Trophoblast cell (in vitro differentiated cells and primary cell): ENCODE results near the gene SLC16A14.

Experiments
- DNase-seq, 2 donors: peaks; one replicate each; pipeline ENCODE4 v3.0.0-alpha.2; 2016
- H2AFZ ChIP-seq: 2 replicates; pipeline ENCODE4 v1.6.1; 2013; ENCODE audit warnings: low read length, moderate library complexity, mild to moderate bottlenecking; ENCODE audit not compliant: insufficient read depth, poor library complexity
- H2AK5ac ChIP-seq: 2 replicates; pipeline ENCODE4 v1.6.1; 2013; ENCODE audit warnings: mild to moderate bottlenecking, low read length
- H2BK120ac ChIP-seq: 2 replicates; pipeline ENCODE4 v1.6.1; 2013; ENCODE audit warnings: low read length, mild to moderate bottlenecking, moderate library complexity; ENCODE audit not compliant: insufficient read depth, poor library complexity
- H2BK12ac ChIP-seq: 2 replicates; pipeline ENCODE4 v1.6.1; 2013; ENCODE audit warnings: mild to moderate bottlenecking, low read length, moderate library complexity
- H2BK5ac ChIP-seq: 2 replicates; pipeline ENCODE4 v1.6.1; 2013; ENCODE audit warnings: low read length, low read depth, moderate library complexity, mild to moderate bottlenecking; ENCODE audit not compliant: poor library complexity
- H3K14ac ChIP-seq: 2 replicates; pipeline ENCODE4 v1.6.1; 2013; ENCODE audit warnings: mild to moderate bottlenecking, low read length
- H3K18ac ChIP-seq: 2 replicates; pipeline ENCODE4 v1.6.1; 2013; ENCODE audit warnings: mild to moderate bottlenecking, low read length
- H3K23ac ChIP-seq: 2 replicates; pipeline ENCODE4 v1.6.1; 2013; ENCODE audit warnings: low read length
- H3K27ac ChIP-seq: 2 replicates; pipeline ENCODE4 v1.5.1; 2013; ENCODE audit warnings: low read depth, mild to moderate bottlenecking, inconsistent platforms, low read length, moderate library complexity
- H3K27me3 ChIP-seq: 2 replicates; pipeline ENCODE4 v1.6.1; 2013; ENCODE audit warnings: inconsistent platforms, mild to moderate bottlenecking, low read length, moderate library complexity; ENCODE audit not compliant: insufficient read depth
- H3K36me3 ChIP-seq, 2 experiments: 1 replicate in 1 of 2; 2 replicates in 1 of 2; pipeline ENCODE4 v1.6.1; 2013; ENCODE audit warnings: low read length in 2 of 2, mild to moderate bottlenecking in 2 of 2, moderate library complexity in 1 of 2; ENCODE audit not compliant: insufficient read depth in 2 of 2, control insufficient read depth in 1 of 2
- H3K4ac ChIP-seq: 2 replicates; pipeline ENCODE4 v1.6.1; 2013; ENCODE audit warnings: low read depth, mild to moderate bottlenecking, low read length, moderate library complexity
- H3K4me1 ChIP-seq, 2 experiments: 1 replicate in 1 of 2; 2 replicates in 1 of 2; pipeline ENCODE4 v1.6.1; 2013; ENCODE audit warnings: low read length in 2 of 2, mild to moderate bottlenecking in 2 of 2, moderate library complexity in 1 of 2; ENCODE audit not compliant: insufficient read depth in 2 of 2, control insufficient read depth in 1 of 2
- H3K4me2 ChIP-seq: 2 replicates; pipeline ENCODE4 v1.6.1; 2013; ENCODE audit warnings: inconsistent platforms, mild to moderate bottlenecking, low read length, moderate library complexity
- H3K4me3 ChIP-seq: 2 replicates; pipeline ENCODE4 v1.5.1; 2013; ENCODE audit warnings: mild to moderate bottlenecking, low read depth, low read length, inconsistent platforms
- H3K79me1 ChIP-seq: one replicate; pipeline ENCODE4 v1.6.1; 2013; ENCODE audit warnings: low read length
- H3K79me2 ChIP-seq: 2 replicates; pipeline ENCODE4 v1.6.1; 2013; ENCODE audit warnings: low read length, mild to moderate bottlenecking; ENCODE audit not compliant: control insufficient read depth, insufficient read depth, poor library complexity
- H3K9ac ChIP-seq: 2 replicates; pipeline ENCODE4 v1.6.1; 2013; ENCODE audit warnings: mild to moderate bottlenecking, low read length
- H3K9me3 ChIP-seq: 2 replicates; pipeline ENCODE4 v1.6.1; 2013; ENCODE audit warnings: low read depth, mild to moderate bottlenecking, control low read depth, inconsistent platforms, low read length; ENCODE audit not compliant: insufficient read depth
- H4K12ac ChIP-seq: 2 replicates; pipeline ENCODE4 v1.6.1; 2013; ENCODE audit warnings: low read depth, mild to moderate bottlenecking, low read length, moderate library complexity
- H4K8ac ChIP-seq: 2 replicates; pipeline ENCODE4 v1.6.1; 2013; ENCODE audit warnings: low read depth, mild to moderate bottlenecking, low read length, moderate library complexity
- H4K91ac ChIP-seq: one replicate; pipeline ENCODE4 v1.6.1; 2013; ENCODE audit warnings: low read depth, mild to moderate bottlenecking, low read length, moderate library complexity
- WGBS: extraction: QIAGEN DNeasy Blood & Tissue Kit; methylation state at CpG from one replicate; pipeline ENCODE4 v1.1.7; 2013; ENCODE audit warnings: missing lambda C conversion rate; ENCODE audit not compliant: insufficient read length, insufficient coverage; ENCODE audit errors: extremely low coverage; 5-methylcytosine and 5-hydroxymethylcytosine counted together

The SLC16A14 gene

GRCh38 chr2:230076819-230077218 lies 8.1 kb upstream of the SLC16A14 start:
- no peak overlapping the region for H3K4me3 ChIP-seq
- no peak overlapping the region for H4K91ac ChIP-seq
- no peaks in the 10 kb centered on the region for H3K27me3 ChIP-seq
- H4K8ac ChIP-seq, result no peak overlapping the region
- H3K23ac ChIP-seq, result no peak overlapping the region
- H3K9me3 ChIP-seq, result no peaks in the 10 kb centered on the region
- no peak overlapping the region for H3K4ac ChIP-seq
- DNase-seq, result no peak
- no peak overlapping the region for H2AK5ac ChIP-seq
- no CpG with 5 or more reads among the region's 2 CpGs for WGBS
- H3K18ac ChIP-seq, result no peak overlapping the region
- H2BK5ac ChIP-seq, result no peak overlapping the region
- no peak overlapping the region for H3K27ac ChIP-seq
- H3K36me3 ChIP-seq, result no peaks in the 10 kb centered on the region
- no peak overlapping the region for H2BK120ac ChIP-seq
- no peaks in the 10 kb centered on the region for H3K4me1 ChIP-seq
- no peak overlapping the region for H4K12ac ChIP-seq
- H3K9ac ChIP-seq, result no peak overlapping the region
- no peaks in the 10 kb centered on the region for H3K79me2 ChIP-seq
- no peak overlapping the region for H2AFZ ChIP-seq
- no peak overlapping the region for H3K14ac ChIP-seq
- no peak overlapping the region for H3K4me2 ChIP-seq
- H3K79me1 ChIP-seq, result no peaks in the 10 kb centered on the region
- H2BK12ac ChIP-seq, result no peak overlapping the region

- H2BK12ac ChIP-seq, result no peak overlapping the region
- H3K23ac ChIP-seq, result no peak overlapping the region
- H3K4ac ChIP-seq, result no peak overlapping the region
- H4K8ac ChIP-seq, result no peak overlapping the region
- no peak overlapping the region for H3K4me2 ChIP-seq
- no peak for DNase-seq
- no peak overlapping the region for H4K12ac ChIP-seq
- no peak overlapping the region for H2AK5ac ChIP-seq
- H3K18ac ChIP-seq, result no peak overlapping the region
- no peak overlapping the region for H3K9ac ChIP-seq
- H3K36me3 ChIP-seq, result no peaks in the 10 kb centered on the region
- no peaks in the 10 kb centered on the region for H3K79me2 ChIP-seq
- H2BK5ac ChIP-seq, result no peak overlapping the region
- no peaks in the 10 kb centered on the region for H3K79me1 ChIP-seq
- H3K27me3 ChIP-seq, result no peaks in the 10 kb centered on the region
- no peaks in the 10 kb centered on the region for H3K9me3 ChIP-seq
- H3K27ac ChIP-seq, result no peak overlapping the region
- no peak overlapping the region for H3K14ac ChIP-seq
- H2AFZ ChIP-seq, result no peak overlapping the region
- no peak overlapping the region for H2BK120ac ChIP-seq
- WGBS, result no CpG with 5 or more reads among the region's 8 CpGs
- no peak overlapping the region for H3K4me3 ChIP-seq
- no peak overlapping the region for H4K91ac ChIP-seq
- H3K4me1 ChIP-seq, result no peaks in the 10 kb centered on the region
Observed at GRCh38 chr2:230075988-230076631, 7.4 kb upstream of the SLC16A14 start.

- no CpG with 5 or more reads among the region's 7 CpGs for WGBS
- Histone ChIP-seq H4K8ac (no peak overlapping the region), H3K14ac (no peak overlapping the region), H3K4ac (no peak overlapping the region), H3K27ac (no peak overlapping the region), H2AK5ac (no peak overlapping the region), H3K79me1 (no peaks in the 10 kb centered on the region), H3K18ac (no peak overlapping the region), H3K4me3 (no peak overlapping the region), H3K9me3 (peaks cover 2% of the 10 kb centered on the region), H4K91ac (no peak overlapping the region), H3K4me1 (peaks cover 6 to 13% of the 10 kb centered on the region in 2 experiments), H3K4me2 (no peak overlapping the region), H2BK5ac (no peak overlapping the region), H2BK120ac (no peak overlapping the region), H3K9ac (no peak overlapping the region), H3K27me3 (peaks cover 18% of the 10 kb centered on the region), H3K36me3 (no peaks in the 10 kb centered on the region), H3K23ac (no peak overlapping the region), H4K12ac (no peak overlapping the region), H2BK12ac (no peak overlapping the region), H2AFZ (no peak overlapping the region), H3K79me2 (no peaks in the 10 kb centered on the region)
- no peak for DNase-seq
Observed at GRCh38 chr2:230071421-230071820, 2.7 kb upstream of the SLC16A14 start.

DNA sequence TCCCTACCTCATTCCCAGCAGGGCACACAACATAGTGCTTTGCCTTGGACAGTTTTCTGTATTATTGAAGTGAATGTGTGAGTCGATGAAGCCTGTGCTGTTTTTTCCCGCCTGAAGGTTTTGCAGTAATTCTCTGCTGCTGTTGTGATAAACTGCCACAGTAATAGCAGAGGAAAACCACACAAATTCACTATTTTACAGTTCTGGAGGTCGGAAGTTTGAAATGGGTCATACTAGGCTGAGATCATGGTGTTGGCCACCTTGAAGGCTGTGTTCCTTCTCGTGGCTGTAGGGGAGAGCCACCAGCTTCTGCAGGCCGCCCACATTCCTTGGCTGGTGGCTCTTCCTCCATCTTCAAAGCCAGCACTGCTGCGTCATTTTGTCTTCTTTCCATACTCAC lies 678 bp upstream of the SLC16A14 start:
- H2AFZ ChIP-seq, result no peak overlapping the region
- H2BK120ac ChIP-seq, result no peak overlapping the region
- no peak overlapping the region for H4K12ac ChIP-seq
- no peak overlapping the region for H3K4ac ChIP-seq
- H2BK5ac ChIP-seq, result no peak overlapping the region
- H4K8ac ChIP-seq, result no peak overlapping the region
- no peak overlapping the region for H3K27ac ChIP-seq
- H3K23ac ChIP-seq, result no peak overlapping the region
- no peak overlapping the region for H3K4me2 ChIP-seq
- H3K79me1 ChIP-seq, result no peaks in the 10 kb centered on the region
- H2BK12ac ChIP-seq, result no peak overlapping the region
- H3K4me3 ChIP-seq, result no peak overlapping the region
- H3K14ac ChIP-seq, result no peak overlapping the region
- no peak overlapping the region for H2AK5ac ChIP-seq
- H3K79me2 ChIP-seq, result no peaks in the 10 kb centered on the region
- H3K27me3 ChIP-seq, result peaks cover 18% of the 10 kb centered on the region
- no peak overlapping the region for H3K9ac ChIP-seq
- H3K4me1 ChIP-seq, result peaks cover 6 to 13% of the 10 kb centered on the region in 2 experiments
- H3K36me3 ChIP-seq, result no peaks in the 10 kb centered on the region
- WGBS, result no CpG with 5 or more reads among the region's 6 CpGs
- H3K18ac ChIP-seq, result no peak overlapping the region
- H4K91ac ChIP-seq, result no peak overlapping the region
- no peak for DNase-seq
- H3K9me3 ChIP-seq, result peaks cover 2% of the 10 kb centered on the region
